Right renal pelvis (tissue), 4 donors: ENCODE results near the gene VTI1B. TPM values are rescaled to one million over a fixed set of nuclear protein-coding genes. Genes with fewer than 3 reads are reported as not detected.
"Not testable (repeated sequence)": the region's sequence is repeated elsewhere in the genome, so short reads cannot be mapped to it uniquely, and the experiment has no call there.

Experiments
- DNase-seq, 4 donors: peaks; one replicate each; pipeline ENCODE4 v3.0.0-alpha.2; 2013; ENCODE audit warnings: low read depth in 4 of 4, low spot score in 3 of 4, missing footprints in 1 of 4
- polyA plus RNA-seq, 4 donors: library from polyadenylated mRNA; unstranded; fragments of 120-200 nt; gene quantifications; one replicate each; pipeline ENCODE4 v1.2.1, GENCODE V29; 2013; ENCODE audit not compliant: insufficient read length in 4 of 4

VTI1B gene
- polyA plus RNA-seq, 4 donors: 105 to 120 (median 114) TPM

DNA sequence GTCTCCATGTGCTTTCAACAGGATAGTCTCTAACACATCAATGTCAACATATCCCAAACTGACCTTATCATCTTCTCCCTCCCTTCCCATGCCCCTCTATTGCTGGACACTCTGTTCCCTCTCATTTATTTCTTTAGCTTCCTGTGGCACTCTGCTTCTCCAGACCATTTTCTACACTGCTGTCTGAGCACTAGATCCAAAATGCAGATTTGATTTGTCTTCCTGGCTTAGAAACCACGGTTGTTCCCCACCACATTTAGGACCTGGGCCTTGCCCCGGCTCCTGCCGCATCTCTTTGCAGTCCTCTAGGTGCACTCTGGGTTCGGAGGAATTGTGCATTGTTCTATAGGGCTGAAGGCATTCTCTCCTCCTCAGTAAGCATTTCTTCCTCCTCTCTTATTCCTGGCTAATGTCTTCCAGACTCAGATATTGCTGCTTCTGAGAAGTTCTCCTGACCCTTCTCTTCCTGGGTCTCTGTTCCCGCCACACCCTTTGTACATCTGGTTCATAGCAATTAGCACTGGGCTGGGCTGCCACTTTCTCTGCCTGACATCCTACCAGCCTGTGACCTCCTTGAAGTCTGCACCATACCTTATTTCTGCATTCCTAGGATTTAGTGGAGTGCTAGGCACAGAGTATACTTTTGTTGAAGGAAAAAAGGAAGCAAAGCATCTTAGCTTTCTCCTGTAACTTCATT, 40.8 kb downstream of the VTI1B start:
- no peak for DNase-seq

- DNase-seq: no peak
Measured at GRCh38 chr14:67630938-67631337, 43.5 kb downstream of the VTI1B start.

GRCh38 chr14:67630186-67630585, 44.2 kb downstream of the VTI1B start:
- DNase-seq: no peak

- no peak for DNase-seq
Measured at GRCh38 chr14:67627519-67627918, 46.9 kb downstream of the VTI1B start.

DNA sequence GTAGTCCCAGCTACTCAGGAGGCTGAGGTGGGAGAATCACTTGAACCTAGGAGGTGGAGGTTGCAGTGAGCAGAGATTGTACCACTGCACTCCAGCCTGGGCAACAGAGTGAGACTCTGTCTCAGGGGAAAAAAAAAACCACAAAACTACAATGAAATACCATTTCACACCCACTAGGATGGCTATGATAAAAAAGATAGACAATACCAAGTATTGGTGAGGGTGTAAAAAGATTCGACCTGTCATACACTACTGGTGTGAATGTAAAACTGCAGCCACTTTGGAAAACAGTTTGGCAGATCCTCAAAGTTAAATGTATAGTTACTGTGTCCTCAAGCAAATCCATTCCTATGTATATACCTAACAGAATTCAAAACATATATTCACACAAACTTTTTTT, 48.3 kb downstream of the VTI1B start:
- DNase-seq: not testable (repeated sequence)

DNA sequence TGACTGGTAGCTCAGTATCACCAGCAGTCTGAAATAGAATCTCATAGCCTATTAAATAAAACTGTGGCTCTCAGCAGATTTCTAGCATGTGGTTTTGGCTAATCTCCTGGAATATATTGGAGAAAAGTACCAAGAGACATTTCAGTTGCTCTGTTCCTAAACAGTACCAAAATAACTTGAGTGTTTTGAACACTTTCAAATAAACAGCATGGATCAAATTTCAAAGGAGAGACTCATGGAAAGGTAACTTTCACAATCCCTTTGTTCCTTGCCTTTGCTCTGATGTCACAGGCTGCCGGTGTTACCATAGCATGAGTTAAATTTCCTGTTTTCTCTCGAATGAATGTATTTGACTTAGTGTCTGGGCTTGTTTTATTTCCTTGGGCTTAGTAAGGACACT, 51.3 kb downstream of the VTI1B start:
- DNase-seq: no peak

DNA sequence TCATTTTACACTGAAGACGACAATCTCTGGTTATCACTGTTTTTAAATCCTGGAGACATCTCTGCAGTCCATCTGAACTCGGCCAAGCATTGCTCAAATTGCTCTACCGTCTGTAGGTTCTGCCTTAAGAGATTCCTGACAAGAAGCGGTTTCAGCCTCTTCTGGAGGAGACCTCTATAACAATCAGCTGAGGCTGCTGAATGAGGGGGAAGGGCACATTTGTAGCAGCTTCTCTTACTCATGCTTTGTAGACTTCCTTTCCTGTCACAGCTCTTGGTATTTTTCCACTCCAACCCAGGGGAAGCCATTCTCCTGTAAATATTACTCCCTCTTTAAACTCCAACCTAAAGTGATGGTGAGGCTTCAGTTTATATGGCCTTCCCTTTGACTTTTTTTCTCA, 51.8 kb downstream of the VTI1B start:
- DNase-seq: peak in 2 of 4 donors; percentile 47 to 53

- DNase-seq: no peak
Measured at GRCh38 chr14:67620217-67620785, 54.1 kb downstream of the VTI1B start.

- DNase-seq: peak; percentile 85 to 87 (median 86)
Measured at GRCh38 chr14:67619446-67620216, 54.8 kb downstream of the VTI1B start, which contains the start of gene ARG2. Gene ARG2, plus strand, starts transcription at chr14:67619920. Its CDS starts 58 bp downstream, at chr14:67619978.

- DNase-seq: peak in 3 of 4 donors; percentile 62 to 81 (median 65)
Measured at GRCh38 chr14:67618617-67619063, 55.8 kb downstream of the VTI1B start.

DNA sequence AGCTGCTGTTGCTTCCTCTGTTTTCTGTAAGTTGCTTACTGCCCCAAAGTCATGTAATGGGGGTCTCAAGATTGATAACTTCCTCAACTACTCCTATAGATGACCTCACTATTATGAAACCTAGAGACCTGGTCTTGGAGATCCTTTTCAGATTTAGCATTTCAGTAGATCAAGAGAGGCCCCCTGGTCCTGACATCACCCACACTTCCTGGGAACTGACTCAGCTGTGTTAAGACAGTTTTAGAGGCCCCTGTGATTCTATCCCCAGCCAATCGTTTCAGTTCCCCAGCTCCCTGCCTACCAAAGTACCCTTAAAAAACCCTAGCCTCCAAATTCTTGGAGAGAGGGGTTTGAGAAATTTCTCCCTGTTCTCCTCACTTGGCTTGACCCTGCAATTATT, 63.9 kb downstream of the VTI1B start:
- no peak for DNase-seq

DNA sequence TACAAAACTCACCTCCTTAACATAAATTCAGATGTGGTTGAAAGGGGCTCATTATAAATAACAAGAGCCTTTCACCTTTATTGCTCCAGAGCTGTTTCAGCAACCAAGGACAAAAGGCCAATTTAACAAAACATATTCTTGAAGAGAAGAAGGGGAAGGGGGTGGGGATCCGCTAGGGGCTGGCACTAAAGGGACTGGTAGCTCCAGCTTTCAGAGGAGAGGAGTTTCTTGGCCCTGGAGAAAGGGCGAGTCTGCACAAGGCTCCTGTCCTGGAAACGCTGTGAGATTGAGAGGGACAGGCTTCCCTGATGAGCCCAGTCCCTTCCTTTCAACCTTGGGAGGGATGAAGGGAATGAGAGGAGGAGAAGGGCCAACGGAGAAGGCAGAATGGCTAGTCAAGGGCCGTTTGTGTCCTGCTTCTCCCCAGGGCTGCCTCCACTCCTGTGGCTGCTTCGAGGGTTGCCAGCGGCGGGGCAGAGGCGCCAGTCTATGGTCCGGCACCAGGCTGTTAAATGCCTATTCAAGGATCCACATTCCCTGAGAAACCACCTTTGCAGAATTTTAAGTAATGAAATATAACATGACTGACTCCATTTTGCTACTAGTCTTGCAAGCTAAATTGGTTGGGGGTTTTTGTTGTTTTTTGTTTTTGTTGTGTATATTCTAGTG, 64.7 kb downstream of the VTI1B start:
- no peak for DNase-seq

DNA sequence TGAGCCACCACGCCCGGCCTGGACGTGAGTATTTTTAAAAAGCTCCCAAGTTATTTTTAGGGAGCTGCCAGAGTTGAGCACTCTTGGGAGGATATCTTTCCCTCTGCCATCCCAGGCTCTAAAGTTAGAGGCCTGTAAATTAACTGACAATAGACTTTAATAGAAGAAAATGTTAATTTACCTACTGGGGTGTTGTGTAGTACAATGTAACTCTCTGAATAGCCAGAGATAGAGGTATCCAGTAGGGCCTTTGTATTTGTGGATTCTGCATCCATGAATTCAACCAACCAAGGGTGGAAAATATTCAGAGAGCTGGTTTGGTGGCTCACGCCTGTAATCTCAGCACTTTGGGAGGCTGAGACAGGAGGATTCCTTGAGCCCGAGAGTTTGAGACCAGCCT, 66.8 kb downstream of the VTI1B start:
- no peak for DNase-seq

DNA sequence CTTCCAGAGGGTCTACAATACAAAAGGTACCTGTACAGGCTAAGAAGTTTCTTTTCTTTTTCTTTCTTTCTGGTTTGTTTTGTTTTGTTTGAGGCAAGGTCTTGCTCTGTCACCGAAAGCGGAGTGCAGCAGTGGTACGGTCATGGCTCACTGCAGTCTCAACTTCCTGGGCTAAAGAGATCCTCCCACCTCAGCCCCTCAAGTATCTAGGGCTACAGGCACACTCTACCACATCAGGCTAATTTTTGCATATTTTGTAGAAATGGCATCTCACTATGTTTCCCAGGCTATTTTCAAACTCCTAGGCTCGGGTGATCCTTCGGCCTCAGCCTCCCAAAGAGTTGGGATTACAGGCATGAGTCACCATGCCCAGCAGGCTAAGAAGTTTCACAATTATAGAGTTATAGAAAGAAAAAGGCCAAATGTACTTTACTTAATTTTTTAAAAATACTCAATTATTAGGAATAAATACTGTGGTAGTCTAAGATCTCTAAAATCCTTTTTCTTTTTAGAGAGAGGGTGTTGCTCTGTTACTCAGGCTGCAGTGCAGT, 71.4 kb downstream of the VTI1B start:
- DNase-seq: no peak

DNA sequence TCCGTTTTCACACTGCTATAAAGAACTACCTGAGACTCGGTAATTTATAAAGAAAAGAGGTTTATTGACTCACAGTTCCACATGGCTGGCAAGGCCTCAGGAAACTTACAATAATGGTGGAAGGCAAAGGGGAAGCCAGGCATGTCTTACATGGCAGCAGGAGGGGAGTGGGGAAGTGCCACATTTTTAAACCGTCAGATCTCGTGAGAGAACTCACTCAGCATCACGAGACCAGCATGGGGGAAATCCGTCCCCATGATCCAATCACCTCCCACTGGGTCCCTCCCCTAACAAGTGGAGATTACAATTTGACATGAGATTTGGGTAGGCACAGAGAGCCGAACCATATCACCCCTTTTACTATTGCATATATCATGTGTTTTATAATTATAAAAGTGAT, 72.4 kb downstream of the VTI1B start:
- no peak for DNase-seq

DNA sequence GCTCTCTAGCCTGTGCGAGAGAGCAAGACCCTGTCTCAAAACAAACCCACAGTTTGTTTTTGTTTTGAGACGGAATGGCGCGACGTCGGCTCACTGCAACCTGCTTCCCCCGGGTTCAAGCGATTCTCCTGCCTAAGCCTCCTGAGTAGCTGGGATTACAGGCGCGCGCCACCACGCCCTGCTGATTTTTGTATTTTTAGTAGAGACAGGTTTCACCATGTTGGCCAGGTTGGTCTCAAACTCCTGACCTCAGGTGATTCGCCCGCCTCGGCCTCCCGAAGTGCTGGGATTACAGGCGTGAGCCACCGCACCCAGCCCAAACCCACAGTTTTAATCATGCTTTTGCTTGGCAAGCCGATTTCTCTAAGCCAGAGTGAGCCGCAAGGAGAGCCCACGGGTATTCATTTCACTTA, 73.9 kb downstream of the VTI1B start:
- not testable (repeated sequence) for DNase-seq

DNA sequence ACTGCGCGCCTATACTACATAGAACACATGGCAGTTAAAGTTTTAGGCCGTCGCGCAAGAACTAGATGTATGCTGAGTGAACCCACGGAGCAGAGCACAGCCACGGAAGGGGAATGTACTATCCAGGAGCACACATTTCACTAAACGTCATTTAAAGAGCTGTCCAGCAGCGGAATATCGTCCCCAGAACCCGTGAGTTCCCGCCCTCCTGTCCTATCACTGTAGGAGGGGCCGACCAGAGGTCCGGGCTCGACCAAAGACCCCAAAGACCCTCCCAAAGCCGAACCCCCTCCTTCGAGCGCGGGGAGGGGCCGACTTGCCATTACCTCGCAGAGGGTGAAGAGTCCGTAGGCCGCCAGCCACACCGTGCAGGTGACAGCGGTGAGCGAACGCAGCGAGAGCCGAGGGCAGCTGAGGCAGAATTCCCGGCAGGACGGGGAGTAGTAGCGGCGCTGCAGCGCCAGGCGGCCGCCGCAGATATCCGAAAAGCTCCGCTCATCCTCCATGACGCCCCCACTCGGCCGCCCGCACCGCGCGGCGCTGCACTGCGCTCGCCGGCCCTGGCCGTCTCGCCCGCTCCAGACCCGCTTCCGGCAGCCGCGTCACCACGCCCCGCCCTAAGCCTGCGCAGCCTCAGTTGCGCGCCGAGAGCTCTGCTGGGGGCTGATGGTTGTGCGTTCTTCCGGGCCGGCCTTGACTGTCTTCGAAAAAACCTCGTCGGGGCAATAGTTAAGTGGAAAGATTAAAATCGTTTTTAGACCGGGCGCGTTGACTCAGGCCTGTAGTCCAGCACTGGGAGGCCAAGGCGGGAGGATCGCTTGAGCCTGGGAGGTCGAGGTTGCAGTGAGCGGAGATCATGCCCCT, 74.5 kb downstream of the VTI1B start, which contains the start of gene PIGH:
Gene PIGH (minus strand): TSS at position 571 of the 864 bp plus-strand sequence. CDS start 65 bp downstream, at position 506.
- DNase-seq: peak; percentile 69 to 81 (median 74)
